Gastroesophageal sphincter (tissue), 3 donors: Measurements from ENCODE around the gene DENND6B.

Experiments
- EP300 ChIP-seq: sonication (generic); formaldehyde crosslinking; IDR thresholded peaks from one replicate; pipeline ENCODE4 v1.6.1; 2017; ENCODE audit warnings: antibody characterized with exemption, mild to moderate bottlenecking
- POLR2A ChIP-seq, 2 donors: fragments of 450-650 bp; IDR thresholded peaks; one replicate each; pipeline ENCODE4 v1.6.1; 2017; ENCODE audit warnings: antibody characterized with exemption in 2 of 2, mild to moderate bottlenecking in 2 of 2, moderate library complexity in 1 of 2
- TF ChIP-seq, protein P1 (sequence below), 4 experiments: fragments of 200-600 bp in 2 of 4; fragments of 450-650 bp in 2 of 4; sonication (generic) in 1 of 4; IDR thresholded peaks; one replicate each; pipeline ENCODE4 v1.5.1; 2017 to 2019; ENCODE audit warnings: antibody characterized with exemption in 4 of 4, mild to moderate bottlenecking in 2 of 4, moderate library complexity in 2 of 4

GRCh38 chr22:50301581-50301991, 25.2 kb downstream of the DENND6B start:
- TF ChIP-seq, protein P1, sequence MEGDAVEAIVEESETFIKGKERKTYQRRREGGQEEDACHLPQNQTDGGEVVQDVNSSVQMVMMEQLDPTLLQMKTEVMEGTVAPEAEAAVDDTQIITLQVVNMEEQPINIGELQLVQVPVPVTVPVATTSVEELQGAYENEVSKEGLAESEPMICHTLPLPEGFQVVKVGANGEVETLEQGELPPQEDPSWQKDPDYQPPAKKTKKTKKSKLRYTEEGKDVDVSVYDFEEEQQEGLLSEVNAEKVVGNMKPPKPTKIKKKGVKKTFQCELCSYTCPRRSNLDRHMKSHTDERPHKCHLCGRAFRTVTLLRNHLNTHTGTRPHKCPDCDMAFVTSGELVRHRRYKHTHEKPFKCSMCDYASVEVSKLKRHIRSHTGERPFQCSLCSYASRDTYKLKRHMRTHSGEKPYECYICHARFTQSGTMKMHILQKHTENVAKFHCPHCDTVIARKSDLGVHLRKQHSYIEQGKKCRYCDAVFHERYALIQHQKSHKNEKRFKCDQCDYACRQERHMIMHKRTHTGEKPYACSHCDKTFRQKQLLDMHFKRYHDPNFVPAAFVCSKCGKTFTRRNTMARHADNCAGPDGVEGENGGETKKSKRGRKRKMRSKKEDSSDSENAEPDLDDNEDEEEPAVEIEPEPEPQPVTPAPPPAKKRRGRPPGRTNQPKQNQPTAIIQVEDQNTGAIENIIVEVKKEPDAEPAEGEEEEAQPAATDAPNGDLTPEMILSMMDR (IDR thresholded peaks at IDR 0.05), result no peak
- TF ChIP-seq EP300 (no peak), POLR2A (IDR thresholded peaks at IDR 0.05) (no peak)
